ENCODE results near the gene GALNT6. TPM values are rescaled to one million over a fixed set of nuclear protein-coding genes. Genes with fewer than 3 reads are reported as not detected.
"Not testable (repeated sequence)": the region's sequence is repeated elsewhere in the genome, so short reads cannot be mapped to it uniquely, and the experiment has no call there.

GALNT6 gene
- polyA plus RNA-seq, 1 donor from 2014 or later = not detected

- TF ChIP-seq EZH2 (IDR thresholded peaks at IDR 0.05; ENCODE audit: borderline replicate concordance, insufficient read depth, low read length, poor library complexity, severe bottlenecking) = no peak
- no peak for TF ChIP-seq MXI1 (conservative IDR thresholded peaks at IDR 0.05; ENCODE audit: poor library complexity, severe bottlenecking)
- no peak for TF ChIP-seq CTCF (IDR thresholded peaks at IDR 0.05; ENCODE audit: poor library complexity, severe bottlenecking)
- TF ChIP-seq REST (IDR thresholded peaks at IDR 0.05; ENCODE audit: borderline replicate concordance) = no peak
- TF ChIP-seq SMC3 (conservative IDR thresholded peaks at IDR 0.05; ENCODE audit: poor library complexity) = no peak
- no peak for TF ChIP-seq RAD21 (conservative IDR thresholded peaks at IDR 0.05)
- TF ChIP-seq EP300 (conservative IDR thresholded peaks at IDR 0.05; ENCODE audit: poor library complexity, severe bottlenecking) = no peak
- no peak for TF ChIP-seq TAF1 (IDR thresholded peaks at IDR 0.05; ENCODE audit: low read depth)
- TF ChIP-seq POLR2AphosphoS5 (IDR thresholded peaks at IDR 0.05) = no peak
Observed at GRCh38 chr12:51318846-51319599, 72.2 kb downstream of the GALNT6 start.

GRCh38 chr12:51318057-51318806 lies 73.0 kb downstream of the GALNT6 start:
- H3K9me3 ChIP-seq (ENCODE audit: low read length); H3K4me2 ChIP-seq (ENCODE audit: low read length); H2AFZ ChIP-seq (ENCODE audit: low read depth, low read length); H3K36me3 ChIP-seq (ENCODE audit: insufficient read depth, low read length); H3K9me2 ChIP-seq (ENCODE audit: insufficient read depth, low read length); H3K4me3 ChIP-seq (ENCODE audit: low read length); H3K79me2 ChIP-seq (replicated peaks; ENCODE audit: insufficient read depth, low read length); H3K27ac ChIP-seq (ENCODE audit: low read length); H3F3A ChIP-seq (ENCODE audit: insufficient read depth, low read length, poor library complexity, severe bottlenecking); H3K9ac ChIP-seq (ENCODE audit: low read length); H4K20me1 ChIP-seq (ENCODE audit: insufficient read depth); H3K27me3 ChIP-seq (ENCODE audit: insufficient read depth, low read depth, low read length): not testable (repeated sequence)

More at GRCh38 chr12:51318846-51319599, 72.2 kb downstream of the GALNT6 start:
- H3K79me2 ChIP-seq (replicated peaks; ENCODE audit: insufficient read depth, low read length) = no peaks in the 10 kb centered on the region
- H2AFZ ChIP-seq (ENCODE audit: low read depth, low read length) = no peak overlapping the region
- no peak overlapping the region for H3K4me2 ChIP-seq (ENCODE audit: low read length)
- no peak overlapping the region for H3K27ac ChIP-seq (ENCODE audit: low read length)
- H3K9me2 ChIP-seq (ENCODE audit: insufficient read depth, low read length) = no peaks in the 10 kb centered on the region
- H3K9me3 ChIP-seq (ENCODE audit: low read length) = no peaks in the 10 kb centered on the region
- H3K36me3 ChIP-seq (ENCODE audit: insufficient read depth, low read length) = no peaks in the 10 kb centered on the region
- no peaks in the 10 kb centered on the region for H3K27me3 ChIP-seq (ENCODE audit: insufficient read depth, low read depth, low read length)
- H3K9ac ChIP-seq (ENCODE audit: low read length) = no peak overlapping the region
- no peaks in the 10 kb centered on the region for H4K20me1 ChIP-seq (ENCODE audit: insufficient read depth)
- H3K4me3 ChIP-seq (ENCODE audit: low read length) = no peak overlapping the region
- H3F3A ChIP-seq (ENCODE audit: insufficient read depth, low read length, poor library complexity, severe bottlenecking) = no peaks in the 10 kb centered on the region
